GM12865 (cell line): ENCODE measurements around the gene AK1.
"Not testable (repeated sequence)": the region's sequence is repeated elsewhere in the genome, so short reads cannot be mapped to it uniquely, and the experiment has no call there.

Source experiments
- DNase-seq: peaks from one replicate; pipeline ENCODE4 v3.0.0; 2010; ENCODE audit warnings: low read depth
- H3K4me3 ChIP-seq: 2 replicates; pipeline ENCODE4 v1.5.1; 2011; ENCODE audit warnings: mild to moderate bottlenecking, low read depth, low read length, control low read depth
- CTCF ChIP-seq: IDR thresholded peaks from 2 replicates; pipeline ENCODE4 v1.5.1; 2011; ENCODE audit warnings: low read length, control low read depth, low read depth, inconsistent platforms; ENCODE audit not compliant: insufficient read depth; ENCODE audit errors: missing control alignments

Gene AK1

DNA sequence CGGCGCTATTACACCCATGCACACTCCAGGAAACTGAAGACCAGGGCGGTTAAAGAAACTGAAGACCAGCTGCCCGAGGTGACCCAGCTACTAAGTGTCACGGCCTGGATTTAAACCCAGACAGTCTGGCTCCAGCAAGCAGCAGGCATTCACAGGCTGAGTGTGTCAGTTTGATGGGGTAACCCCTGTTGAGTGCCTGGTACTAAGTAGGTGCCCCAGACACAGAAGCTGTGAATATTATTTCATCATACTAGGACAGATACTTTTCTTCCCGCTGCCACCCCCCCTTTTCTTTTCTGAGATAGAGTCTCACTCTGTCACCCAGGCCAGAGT lies 30.3 kb downstream of the AK1 start:
- no peak for TF ChIP-seq CTCF
- no peak for DNase-seq
- no peak overlapping the region for H3K4me3 ChIP-seq

GRCh38 chr9:127846443-127847177 lies 30.9 kb downstream of the AK1 start:
- H3K4me3 ChIP-seq = no peak overlapping the region
- TF ChIP-seq CTCF = no peak
- DNase-seq = no peak

DNA sequence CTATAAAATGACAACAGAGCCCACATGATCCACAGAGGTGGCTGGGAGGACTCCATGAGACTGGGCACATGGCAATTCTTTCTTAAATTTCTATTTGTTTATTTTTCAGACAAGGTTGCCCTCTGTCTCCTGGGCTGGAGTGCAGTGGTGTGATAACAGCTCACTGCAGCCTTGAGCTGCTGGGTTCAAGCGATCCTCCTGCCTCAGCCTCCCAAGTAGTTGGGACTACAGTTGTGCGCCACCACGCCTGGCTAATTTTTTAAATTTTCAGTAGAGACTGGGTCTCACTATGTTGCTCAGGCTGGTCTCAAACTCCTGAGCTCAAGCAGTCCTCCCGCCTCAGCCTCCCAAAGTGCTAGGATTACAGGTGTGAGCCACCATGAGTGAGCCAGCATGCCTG lies 31.9 kb downstream of the AK1 start:
- DNase-seq, H3K4me3 ChIP-seq: not testable (repeated sequence)

GRCh38 chr9:127844821-127845359 lies 32.6 kb downstream of the AK1 start:
- no peak for DNase-seq
- H3K4me3 ChIP-seq = no peak overlapping the region
- TF ChIP-seq CTCF = no peak

GRCh38 chr9:127841087-127841835 lies 36.2 kb downstream of the AK1 start:
- TF ChIP-seq CTCF = no peak
- DNase-seq = no peak
- no peak overlapping the region for H3K4me3 ChIP-seq

GRCh38 chr9:127838375-127839078 lies 38.9 kb downstream of the AK1 start:
- no peak for TF ChIP-seq CTCF
- no peak overlapping the region for H3K4me3 ChIP-seq
- DNase-seq = no peak

- no peak for DNase-seq
- no peak overlapping the region for H3K4me3 ChIP-seq
- no peak for TF ChIP-seq CTCF
Observed at GRCh38 chr9:127837346-127837745, 40.1 kb downstream of the AK1 start.

GRCh38 chr9:127836561-127836960 lies 40.9 kb downstream of the AK1 start:
- DNase-seq, H3K4me3 ChIP-seq: not testable (repeated sequence)
